Activated naive CD8-positive, alpha-beta T cell treated with anti-CD3 and anti-CD28 coated beads, Interleukin-2, amount 50 U/mL, for 24 hours (primary cell): ENCODE results near the gene APOLD1.
"Not testable (repeated sequence)": the region's sequence is repeated elsewhere in the genome, so short reads cannot be mapped to it uniquely, and the experiment has no call there.

Experiments
- ATAC-seq: fragments of 150-1000 bp; cut with Tn5 transposase; one replicate; pipeline ENCODE4 v1.10.0; 2021
- DNase-seq: peaks from one replicate; pipeline ENCODE4 v3.0.0; 2021
- H3K27ac Mint-ChIP-seq: one replicate; pipeline ENCODE4 v1.8.0; 2021; ENCODE audit warnings: mild to moderate bottlenecking, mixed read lengths
- H3K27me3 Mint-ChIP-seq: one replicate; pipeline ENCODE4 v1.8.0; 2021; ENCODE audit warnings: mixed read lengths
- H3K36me3 Mint-ChIP-seq: one replicate; pipeline ENCODE4 v1.8.0; 2021; ENCODE audit warnings: low read depth, mixed read lengths
- H3K4me1 Mint-ChIP-seq: one replicate; pipeline ENCODE4 v1.8.0; 2021; ENCODE audit warnings: mixed read lengths
- H3K4me3 Mint-ChIP-seq: one replicate; pipeline ENCODE4 v1.8.0; 2021; ENCODE audit warnings: mild to moderate bottlenecking, moderate library complexity, mixed read lengths
- H3K9me3 Mint-ChIP-seq: one replicate; pipeline ENCODE4 v1.8.0; 2021; ENCODE audit warnings: mixed read lengths

The APOLD1 gene

GRCh38 chr12:12835378-12836146, 50.1 kb downstream of the APOLD1 start:
- Mint-ChIP-seq H3K36me3 (peaks cover 35% of the 10 kb centered on the region), H3K4me3 (no peak overlapping the region), H3K9me3 (no peaks in the 10 kb centered on the region), H3K27me3 (no peaks in the 10 kb centered on the region), H3K4me1 (peaks cover 21% of the 10 kb centered on the region), H3K27ac (no peak overlapping the region)
- no peak for DNase-seq
- ATAC-seq, result no peak

DNA sequence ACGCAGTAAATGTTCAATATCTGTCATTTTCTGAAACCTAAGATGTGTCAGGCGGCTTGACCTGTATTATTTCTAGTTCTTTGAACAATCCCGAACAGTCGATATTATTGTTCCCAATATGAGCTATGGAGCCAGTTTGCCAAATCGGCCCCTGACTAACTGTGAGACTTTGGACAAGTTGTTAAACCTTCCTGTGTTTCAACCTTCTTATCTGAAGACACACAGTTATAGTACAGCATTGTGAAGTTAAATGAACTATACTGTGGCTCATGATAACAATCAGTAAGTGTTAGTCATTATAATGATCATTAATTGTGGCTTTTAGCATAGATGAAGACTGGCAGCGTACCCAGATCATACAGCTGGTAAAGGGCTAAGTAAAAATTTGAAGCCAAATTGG, 51.1 kb downstream of the APOLD1 start:
- H3K9me3 Mint-ChIP-seq, result no peaks in the 10 kb centered on the region
- H3K27me3 Mint-ChIP-seq, result no peaks in the 10 kb centered on the region
- peaks cover 21% of the 10 kb centered on the region for H3K4me1 Mint-ChIP-seq
- ATAC-seq, result no peak
- peaks cover 33% of the 10 kb centered on the region for H3K36me3 Mint-ChIP-seq
- DNase-seq, result no peak
- H3K4me3 Mint-ChIP-seq, result no peak overlapping the region
- H3K27ac Mint-ChIP-seq, result no peak overlapping the region

DNA sequence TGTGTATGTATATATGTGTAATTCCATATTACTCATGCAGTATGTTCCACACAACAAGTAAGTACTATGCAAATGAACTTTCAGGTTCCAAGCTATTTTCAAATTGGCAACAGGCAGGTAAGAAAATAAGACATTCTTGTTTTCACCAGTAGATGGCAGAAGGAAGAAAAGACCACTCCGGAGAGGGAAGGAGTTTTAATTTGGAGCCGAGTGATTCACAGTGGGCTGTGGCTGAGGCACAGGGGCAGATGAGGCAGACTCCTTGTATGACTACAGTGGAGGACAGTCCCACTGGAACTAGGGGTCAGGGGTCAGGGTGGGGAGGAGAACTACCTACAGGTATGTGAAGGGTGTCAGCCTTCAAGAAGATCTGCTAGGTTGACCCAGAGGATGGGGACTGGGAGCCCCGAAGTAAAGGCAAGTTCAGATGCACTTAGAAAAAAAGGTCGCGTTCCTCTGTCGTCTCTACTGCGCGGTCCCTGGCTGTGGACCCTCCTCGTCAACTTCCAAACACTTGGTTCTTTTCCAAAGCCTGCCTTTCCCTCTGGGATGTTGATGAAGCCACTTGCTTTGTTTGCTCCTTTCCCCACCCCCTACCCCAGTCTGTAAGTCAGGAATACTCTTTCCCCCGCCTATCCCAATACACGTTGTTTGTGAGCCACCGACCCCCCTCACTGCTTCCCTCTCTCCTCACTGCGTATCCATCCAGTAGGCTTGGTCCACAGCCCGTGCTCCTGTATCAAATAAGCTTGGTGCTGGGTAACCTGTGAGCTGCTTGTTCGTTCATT, 51.8 kb downstream of the APOLD1 start:
- Mint-ChIP-seq H3K36me3 (peaks cover 27% of the 10 kb centered on the region), H3K4me3 (no peak overlapping the region), H3K4me1 (peaks cover 21% of the 10 kb centered on the region), H3K27me3 (no peaks in the 10 kb centered on the region), H3K27ac (no peak overlapping the region), H3K9me3 (no peaks in the 10 kb centered on the region)
- DNase-seq, result peak; percentile 20
- peak; percentile 97 for ATAC-seq

DNA sequence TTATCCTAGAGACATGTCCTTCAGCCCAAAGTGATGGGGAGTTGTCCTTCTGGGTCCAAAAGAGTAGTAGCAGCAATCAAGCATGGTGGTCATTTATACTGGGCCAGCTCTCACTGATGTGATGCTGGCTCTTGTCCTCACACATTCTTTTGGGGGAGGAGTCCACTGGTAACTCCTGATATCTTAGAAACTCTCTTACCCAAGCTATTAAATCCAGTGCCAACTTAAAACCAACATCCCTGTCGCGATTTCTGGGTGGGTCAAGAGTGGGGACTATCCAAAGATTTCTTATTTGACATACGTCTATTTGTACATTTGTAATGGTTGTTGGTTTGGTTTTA, 52.3 kb downstream of the APOLD1 start:
- Mint-ChIP-seq H3K4me3 (no peak overlapping the region), H3K27me3 (no peaks in the 10 kb centered on the region), H3K27ac (no peak overlapping the region), H3K4me1 (peaks cover 21% of the 10 kb centered on the region), H3K36me3 (peaks cover 24% of the 10 kb centered on the region), H3K9me3 (no peaks in the 10 kb centered on the region)
- ATAC-seq (no peak), DNase-seq (no peak)

DNA sequence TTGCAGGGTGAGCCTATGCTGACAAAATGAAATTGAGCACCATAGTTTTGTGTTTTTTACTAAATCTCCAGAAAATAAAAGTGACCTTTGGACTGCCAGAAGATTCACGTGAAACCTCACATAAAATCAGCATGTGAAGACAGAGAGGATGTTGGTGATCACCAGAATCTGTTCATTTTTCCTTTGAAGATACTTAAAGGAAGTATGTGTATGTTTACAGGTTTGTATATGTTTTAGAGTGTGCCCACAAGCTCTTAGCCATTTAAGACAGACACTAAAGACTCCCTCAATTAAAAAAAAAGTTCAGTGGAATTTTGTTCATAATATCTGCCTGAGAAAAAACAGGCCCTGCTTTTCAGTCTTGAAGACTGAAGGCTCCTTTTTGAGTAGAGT, 53.5 kb downstream of the APOLD1 start:
- H3K27ac Mint-ChIP-seq, result no peak overlapping the region
- H3K9me3 Mint-ChIP-seq, result no peaks in the 10 kb centered on the region
- no peak for DNase-seq
- no peak overlapping the region for H3K4me3 Mint-ChIP-seq
- no peak for ATAC-seq
- H3K36me3 Mint-ChIP-seq, result peaks cover 14% of the 10 kb centered on the region
- H3K27me3 Mint-ChIP-seq, result no peaks in the 10 kb centered on the region
- H3K4me1 Mint-ChIP-seq, result peaks cover 19% of the 10 kb centered on the region

- H3K4me3 Mint-ChIP-seq, result not testable (repeated sequence)
These were observed 54.0 kb downstream of the APOLD1 start for GRCh38 chr12:12839439-12839838.

DNA sequence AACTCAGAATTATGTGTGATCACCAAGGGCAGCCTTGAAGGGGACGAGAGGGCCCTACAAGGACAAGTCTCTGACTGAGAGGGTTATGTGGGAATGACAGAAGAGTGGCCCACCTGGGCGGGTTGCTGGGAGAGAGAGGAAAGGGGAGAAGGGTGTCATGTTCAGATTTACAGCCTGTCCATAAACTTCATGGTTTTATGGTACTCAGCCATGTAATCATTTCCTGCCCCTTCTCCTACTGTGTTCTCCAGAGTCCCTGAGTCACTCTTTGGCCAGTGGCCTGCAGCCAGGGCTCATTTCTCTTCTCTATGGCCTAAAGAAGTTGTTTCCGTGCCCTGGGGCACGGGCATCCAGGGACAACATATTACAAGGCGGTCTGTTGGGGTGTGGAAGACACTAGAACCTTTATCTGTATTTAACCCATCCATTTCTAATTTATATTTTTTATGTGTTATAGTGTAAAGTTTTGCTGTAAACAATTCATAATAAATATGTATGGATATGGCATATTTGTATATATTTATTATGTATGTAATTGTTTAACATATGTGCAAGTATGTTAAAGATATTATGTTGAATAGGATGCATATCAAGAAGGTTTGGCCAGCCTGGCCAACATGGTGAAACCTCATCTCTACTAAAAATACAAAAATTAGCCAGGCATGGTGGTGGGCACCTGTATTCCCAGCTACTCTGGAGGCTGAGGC, 54.6 kb downstream of the APOLD1 start:
- no peak for DNase-seq
- Mint-ChIP-seq H3K4me3 (no peak overlapping the region), H3K27me3 (no peaks in the 10 kb centered on the region), H3K4me1 (peaks cover 19% of the 10 kb centered on the region), H3K9me3 (no peaks in the 10 kb centered on the region), H3K27ac (peak overlapping the region; percentile 1), H3K36me3 (peaks cover 13% of the 10 kb centered on the region)
- ATAC-seq, result no peak

More at GRCh38 chr12:12839439-12839838, 54.0 kb downstream of the APOLD1 start:
- peaks cover 13% of the 10 kb centered on the region for H3K36me3 Mint-ChIP-seq
- not testable (repeated sequence) for ATAC-seq, H3K27me3 Mint-ChIP-seq, H3K9me3 Mint-ChIP-seq, H3K27ac Mint-ChIP-seq, DNase-seq
- peaks cover 19% of the 10 kb centered on the region for H3K4me1 Mint-ChIP-seq

GRCh38 chr12:12840580-12840899, 55.1 kb downstream of the APOLD1 start:
- Mint-ChIP-seq H3K4me1 (peaks cover 19% of the 10 kb centered on the region), H3K4me3 (no peak overlapping the region), H3K27ac (no peak overlapping the region), H3K36me3 (peaks cover 13% of the 10 kb centered on the region), H3K27me3 (no peaks in the 10 kb centered on the region), H3K9me3 (no peaks in the 10 kb centered on the region)
- DNase-seq, result no peak
- ATAC-seq, result no peak
